ENCODE results near the gene NSRP1. TPM values are rescaled to one million over a fixed set of nuclear protein-coding genes. Genes with fewer than 3 reads are reported as not detected.

Gene NSRP1
- total RNA-seq, 1 donor from 2014 or later, result 11.1 TPM

GRCh38 chr17:30210366-30210765, 93.8 kb downstream of the NSRP1 start:
- Histone ChIP-seq H3K4me3 (ENCODE audit: low read depth, low read length) (no peak overlapping the region), H3K36me3 (ENCODE audit: control insufficient read depth, insufficient read depth, low read length) (no peaks in the 10 kb centered on the region), H3K27me3 (ENCODE audit: control insufficient read depth, insufficient read depth, low read length) (no peaks in the 10 kb centered on the region)
- DNase-seq (ENCODE audit: low read depth), result no peak
- TF ChIP-seq, protein P1, sequence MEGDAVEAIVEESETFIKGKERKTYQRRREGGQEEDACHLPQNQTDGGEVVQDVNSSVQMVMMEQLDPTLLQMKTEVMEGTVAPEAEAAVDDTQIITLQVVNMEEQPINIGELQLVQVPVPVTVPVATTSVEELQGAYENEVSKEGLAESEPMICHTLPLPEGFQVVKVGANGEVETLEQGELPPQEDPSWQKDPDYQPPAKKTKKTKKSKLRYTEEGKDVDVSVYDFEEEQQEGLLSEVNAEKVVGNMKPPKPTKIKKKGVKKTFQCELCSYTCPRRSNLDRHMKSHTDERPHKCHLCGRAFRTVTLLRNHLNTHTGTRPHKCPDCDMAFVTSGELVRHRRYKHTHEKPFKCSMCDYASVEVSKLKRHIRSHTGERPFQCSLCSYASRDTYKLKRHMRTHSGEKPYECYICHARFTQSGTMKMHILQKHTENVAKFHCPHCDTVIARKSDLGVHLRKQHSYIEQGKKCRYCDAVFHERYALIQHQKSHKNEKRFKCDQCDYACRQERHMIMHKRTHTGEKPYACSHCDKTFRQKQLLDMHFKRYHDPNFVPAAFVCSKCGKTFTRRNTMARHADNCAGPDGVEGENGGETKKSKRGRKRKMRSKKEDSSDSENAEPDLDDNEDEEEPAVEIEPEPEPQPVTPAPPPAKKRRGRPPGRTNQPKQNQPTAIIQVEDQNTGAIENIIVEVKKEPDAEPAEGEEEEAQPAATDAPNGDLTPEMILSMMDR (IDR thresholded peaks at IDR 0.05; ENCODE audit: insufficient read depth, low read length, poor library complexity, severe bottlenecking), result no peak

GRCh38 chr17:30210901-30211300, 94.3 kb downstream of the NSRP1 start:
- H3K36me3 ChIP-seq (ENCODE audit: control insufficient read depth, insufficient read depth, low read length), result no peaks in the 10 kb centered on the region
- H3K27me3 ChIP-seq (ENCODE audit: control insufficient read depth, insufficient read depth, low read length), result no peaks in the 10 kb centered on the region
- no peak overlapping the region for H3K4me3 ChIP-seq (ENCODE audit: low read depth, low read length)
- DNase-seq (ENCODE audit: low read depth), result no peak
- TF ChIP-seq, protein P1 (IDR thresholded peaks at IDR 0.05; ENCODE audit: insufficient read depth, low read length, poor library complexity, severe bottlenecking), result no peak

DNA sequence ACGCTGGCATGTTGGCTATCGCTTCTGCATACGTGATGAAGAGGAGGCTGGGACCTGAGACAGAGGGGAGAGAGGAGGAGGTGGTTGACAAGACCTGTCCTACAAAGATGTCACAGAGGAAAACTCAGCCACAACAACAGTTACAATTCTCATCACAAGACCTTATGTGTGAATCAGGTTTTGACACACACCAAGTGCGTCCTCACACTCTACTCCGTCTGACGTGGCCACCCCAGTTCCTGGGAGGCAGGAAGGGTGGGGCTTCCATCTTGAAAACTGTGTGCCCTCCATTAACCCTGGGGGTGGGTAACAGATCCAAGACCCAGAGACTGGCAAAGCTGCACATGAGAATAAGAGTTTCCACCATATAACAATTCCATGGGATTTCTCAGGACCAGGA, 94.8 kb downstream of the NSRP1 start:
- H3K4me3 ChIP-seq (ENCODE audit: low read depth, low read length), result no peak overlapping the region
- no peak for DNase-seq (ENCODE audit: low read depth)
- TF ChIP-seq, protein P1 (IDR thresholded peaks at IDR 0.05; ENCODE audit: insufficient read depth, low read length, poor library complexity, severe bottlenecking), result no peak
- no peaks in the 10 kb centered on the region for H3K27me3 ChIP-seq (ENCODE audit: control insufficient read depth, insufficient read depth, low read length)
- H3K36me3 ChIP-seq (ENCODE audit: control insufficient read depth, insufficient read depth, low read length), result no peaks in the 10 kb centered on the region

DNA sequence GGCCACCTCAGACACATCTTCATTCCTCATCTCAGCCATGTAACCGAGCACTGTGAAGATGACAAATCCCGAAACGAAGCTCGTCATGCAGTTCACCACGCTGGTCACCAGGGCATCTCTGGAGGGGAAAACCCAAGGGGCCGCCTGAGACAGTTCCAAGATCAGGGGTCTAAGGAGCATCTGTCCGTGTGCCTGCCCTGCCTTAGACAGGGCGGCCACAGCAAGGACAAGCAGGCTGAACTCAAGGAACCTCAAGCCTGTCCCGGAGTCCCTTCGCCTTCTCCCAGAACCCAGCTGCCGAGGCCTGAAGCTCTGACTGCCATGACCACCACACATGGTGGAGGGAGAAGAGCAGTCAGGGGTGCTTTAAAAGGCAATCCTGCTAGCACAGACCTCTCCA, 96.1 kb downstream of the NSRP1 start:
- no peak for DNase-seq (ENCODE audit: low read depth)
- TF ChIP-seq, protein P1 (IDR thresholded peaks at IDR 0.05; ENCODE audit: insufficient read depth, low read length, poor library complexity, severe bottlenecking), result no peak
- Histone ChIP-seq H3K36me3 (ENCODE audit: control insufficient read depth, insufficient read depth, low read length) (no peaks in the 10 kb centered on the region), H3K27me3 (ENCODE audit: control insufficient read depth, insufficient read depth, low read length) (no peaks in the 10 kb centered on the region), H3K4me3 (ENCODE audit: low read depth, low read length) (no peak overlapping the region)

DNA sequence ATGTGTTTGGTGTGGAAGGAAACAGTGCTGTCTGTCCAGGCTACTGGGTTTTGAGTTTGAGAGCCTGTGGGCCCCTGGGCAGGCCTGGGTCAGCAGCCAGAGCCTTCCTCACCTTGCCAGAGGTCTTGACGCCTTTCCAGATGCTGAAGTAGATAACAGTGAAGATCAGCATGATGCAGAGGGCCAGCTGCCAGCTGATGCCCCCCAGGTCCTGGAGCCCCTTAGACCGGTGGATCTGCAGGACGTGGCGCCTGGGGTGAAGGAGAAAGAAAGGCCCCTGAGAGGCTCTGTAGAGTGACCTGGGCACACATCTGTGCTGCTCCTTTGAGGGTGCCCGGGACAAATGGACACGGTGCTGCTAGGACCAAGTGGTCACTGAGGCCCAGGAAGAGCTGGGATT, 100.4 kb downstream of the NSRP1 start:
- Histone ChIP-seq H3K36me3 (ENCODE audit: control insufficient read depth, insufficient read depth, low read length) (no peaks in the 10 kb centered on the region), H3K4me3 (ENCODE audit: low read depth, low read length) (no peak overlapping the region), H3K27me3 (ENCODE audit: control insufficient read depth, insufficient read depth, low read length) (no peaks in the 10 kb centered on the region)
- DNase-seq (ENCODE audit: low read depth), result no peak
- TF ChIP-seq, protein P1 (IDR thresholded peaks at IDR 0.05; ENCODE audit: insufficient read depth, low read length, poor library complexity, severe bottlenecking), result no peak

- no peaks in the 10 kb centered on the region for H3K27me3 ChIP-seq (ENCODE audit: control insufficient read depth, insufficient read depth, low read length)
- no peak for DNase-seq (ENCODE audit: low read depth)
- no peak overlapping the region for H3K4me3 ChIP-seq (ENCODE audit: low read depth, low read length)
- H3K36me3 ChIP-seq (ENCODE audit: control insufficient read depth, insufficient read depth, low read length), result no peaks in the 10 kb centered on the region
- TF ChIP-seq, protein P1 (IDR thresholded peaks at IDR 0.05; ENCODE audit: insufficient read depth, low read length, poor library complexity, severe bottlenecking), result no peak
Observed at GRCh38 chr17:30217746-30218245, 101.2 kb downstream of the NSRP1 start.
